Endothelial cell of umbilical vein (primary cell): ENCODE data around the gene GAL3ST1. TPM values are rescaled to one million over a fixed set of nuclear protein-coding genes. Genes with fewer than 3 reads are reported as not detected.

Experiments used
- BruUV-seq: library from RNA; stranded (reverse); fragments of 400-500 nt; replicated peaks from 2 replicates; lab custom pipeline; 2021; lab: Mats Ljungman, UMichigan
- CTCF ChIA-PET: fragments of 300-600, 350-600 bp; sonication (Branson Sonifier 250); formaldehyde crosslinking; loops from one replicate; lab custom pipeline; 2021; ENCODE audit warnings: antibody characterized with exemption, inconsistent platforms; lab: Charles Lee
- POLR2A ChIA-PET: fragments of 300-600, 350-600 bp; sonication (Branson Sonifier 250); formaldehyde crosslinking; loops from one replicate; lab custom pipeline; 2021; ENCODE audit warnings: antibody characterized with exemption, inconsistent platforms; lab: Charles Lee
- DNase-seq: peaks from one replicate; pipeline ENCODE4 v3.0.0-alpha.2; 2011; ENCODE audit warnings: low read depth, low spot score
- FAIRE-seq: peaks from 2 replicates; lab custom pipeline; 2011; peaks lifted over from hg19 to GRCh38; lab: Jason Lieb, UNC
- H2AFZ ChIP-seq: 2 replicates; pipeline ENCODE4 v1.6.0; 2012; ENCODE audit warnings: low read depth, low read length, control low read depth, inconsistent platforms
- H3K27ac ChIP-seq: 2 replicates; pipeline ENCODE4 v1.5.1; 2011; ENCODE audit warnings: low read depth, mild to moderate bottlenecking, control low read depth, low read length, moderate library complexity; ENCODE audit not compliant: insufficient read depth
- H3K27me3 ChIP-seq, 2 experiments: 2 replicates each; pipeline versions ENCODE4 v1.6.0 to v1.6.1; 2011; ENCODE audit warnings: low read length in 2 of 2, mixed read lengths in 1 of 2; ENCODE audit not compliant: control insufficient read depth in 2 of 2, insufficient read depth in 2 of 2
- H3K36me3 ChIP-seq, 2 experiments: 2 replicates in 1 of 2; 3 replicates in 1 of 2; pipeline ENCODE4 v1.5.1; 2011; ENCODE audit warnings: low read length in 2 of 2, mild to moderate bottlenecking in 1 of 2, moderate library complexity in 1 of 2; ENCODE audit not compliant: control insufficient read depth in 2 of 2, insufficient read depth in 2 of 2; ENCODE audit errors: extremely low read depth in 1 of 2
- H3K4me1 ChIP-seq: 3 replicates; pipeline ENCODE4 v1.5.1; 2011; ENCODE audit warnings: mild to moderate bottlenecking, low read length; ENCODE audit not compliant: control insufficient read depth, insufficient read depth; ENCODE audit errors: extremely low read depth
- H3K4me2 ChIP-seq: 2 replicates; pipeline ENCODE4 v1.6.1; 2011; ENCODE audit warnings: low read length, control low read depth, mixed read lengths; ENCODE audit not compliant: insufficient read depth
- H3K4me3 ChIP-seq, 3 experiments: fragments of 200-600 bp in 1 of 3; sonication (generic), shearing (Covaris generic) in 1 of 3; replicated peaks in 1 of 3; 2 replicates each; pipeline ENCODE4 v1.5.1; 2011 to 2016; ENCODE audit warnings: control low read depth in 3 of 3, low read length in 3 of 3, mild to moderate bottlenecking in 2 of 3, inconsistent platforms in 1 of 3, low read depth in 1 of 3, moderate library complexity in 1 of 3; ENCODE audit not compliant: insufficient read depth in 1 of 3
- H3K79me2 ChIP-seq: 2 replicates; pipeline ENCODE4 v1.6.0; 2012; ENCODE audit warnings: low read length, inconsistent platforms; ENCODE audit not compliant: control insufficient read depth, insufficient read depth
- H3K9ac ChIP-seq: replicated peaks from 2 replicates; pipeline ENCODE3; 2011; ENCODE audit warnings: low read length, control low read depth; ENCODE audit not compliant: insufficient read depth; ENCODE audit errors: extremely low read depth
- H3K9me1 ChIP-seq: replicated peaks from 3 replicates; pipeline ENCODE4 v1.6.0; 2011; ENCODE audit warnings: mild to moderate bottlenecking, low read length; ENCODE audit not compliant: control insufficient read depth, insufficient read depth; ENCODE audit errors: extremely low read depth
- H3K9me3 ChIP-seq: replicated peaks from 2 replicates; pipeline ENCODE4 v1.5.1; 2012; ENCODE audit warnings: low read length, inconsistent platforms; ENCODE audit not compliant: control insufficient read depth, insufficient read depth
- H4K20me1 ChIP-seq: replicated peaks from 2 replicates; pipeline ENCODE3; 2011; ENCODE audit warnings: mild to moderate bottlenecking, low read length; ENCODE audit not compliant: control insufficient read depth, insufficient read depth; ENCODE audit errors: extremely low read depth
- EZH2 ChIP-seq: IDR thresholded peaks from 2 replicates; pipeline ENCODE4 v1.6.1; 2012; ENCODE audit warnings: borderline replicate concordance, low read depth, mild to moderate bottlenecking, moderate library complexity, low read length, inconsistent platforms; ENCODE audit not compliant: severe bottlenecking
- FOS ChIP-seq: IDR thresholded peaks from 2 replicates; pipeline ENCODE4 v1.6.1; 2011; ENCODE audit warnings: mild to moderate bottlenecking, low read length, moderate library complexity, borderline replicate concordance; ENCODE audit not compliant: insufficient read depth
- GATA2 ChIP-seq: IDR thresholded peaks from 2 replicates; pipeline ENCODE4 v1.7.0; 2011; ENCODE audit warnings: low read depth, mild to moderate bottlenecking, moderate library complexity, mixed read lengths, low read length; ENCODE audit not compliant: insufficient read length, insufficient read depth
- JUN ChIP-seq: IDR thresholded peaks from 2 replicates; pipeline ENCODE4 v1.6.1; 2011; ENCODE audit warnings: borderline replicate concordance, low read depth; ENCODE audit not compliant: insufficient read length, insufficient read depth
- MYC ChIP-seq: IDR thresholded peaks from one replicate; pipeline ENCODE4 v1.6.1; 2011; ENCODE audit warnings: mild to moderate bottlenecking, low read depth, low read length
- POLR2A ChIP-seq: IDR thresholded peaks from 2 replicates; pipeline ENCODE4 v1.6.1; 2012; ENCODE audit warnings: low read depth, mild to moderate bottlenecking, control low read depth, low read length
- POLR2AphosphoS5 ChIP-seq: IDR thresholded peaks from 2 replicates; pipeline ENCODE4 v1.6.1; 2012; ENCODE audit warnings: low read depth, mild to moderate bottlenecking, control low read depth, low read length, moderate library complexity; ENCODE audit not compliant: insufficient read depth
- dilution Hi-C: fragments of 300-500 bp; cut with MboI; formaldehyde crosslinking; loops from one replicate; pipeline ENCODE4 v1.15.0; 2019; ENCODE audit warnings: low sequenced_read_pairs; ENCODE audit not compliant: extremely low pct_ligation_motif_present
- intact Hi-C: fragments of 100-400 bp; cut with micrococcal nuclease; formaldehyde crosslinking; loops from one replicate; pipeline ENCODE4 v1.10.0; 2022
- polyA plus RNA-seq, 4 experiments: library from polyadenylated mRNA; depleted of rRNA in 3 of 4; stranded (reverse) in 3 of 4; unstranded in 1 of 4; fragments of >200 nt; gene quantifications; 2 replicates each; pipeline versions ENCODE4 v1.2.1 to v1.2.3, GENCODE V29; 2011 to 2012; ENCODE audit warnings: missing spikeins in 1 of 4
- total RNA-seq: library from RNA; stranded (reverse); gene quantifications from 2 replicates; pipeline ENCODE4 v1.2.3, GENCODE V29; 2021
- TF ChIP-seq, protein P1 (sequence below), 2 donors: IDR thresholded peaks; 1 replicate in 1 of 2; 2 replicates in 1 of 2; pipeline ENCODE4 v1.5.1; 2011; ENCODE audit warnings: low read length in 2 of 2, mild to moderate bottlenecking in 2 of 2, moderate library complexity in 2 of 2, control low read depth in 1 of 2, inconsistent platforms in 1 of 2, low read depth in 1 of 2; ENCODE audit not compliant: insufficient read depth in 1 of 2; ENCODE audit errors: extremely low read depth in 1 of 2
- TF ChIP-seq, protein P2 (sequence below): IDR thresholded peaks from 2 replicates; pipeline ENCODE4 v1.6.1; 2011; ENCODE audit not compliant: insufficient read depth, insufficient read length

GAL3ST1 gene
- total and polyA plus RNA-seq, 2 donors (not counting 3 experiments of a cell fraction or from before 2014, with no cell fraction given) = not detected

DNA sequence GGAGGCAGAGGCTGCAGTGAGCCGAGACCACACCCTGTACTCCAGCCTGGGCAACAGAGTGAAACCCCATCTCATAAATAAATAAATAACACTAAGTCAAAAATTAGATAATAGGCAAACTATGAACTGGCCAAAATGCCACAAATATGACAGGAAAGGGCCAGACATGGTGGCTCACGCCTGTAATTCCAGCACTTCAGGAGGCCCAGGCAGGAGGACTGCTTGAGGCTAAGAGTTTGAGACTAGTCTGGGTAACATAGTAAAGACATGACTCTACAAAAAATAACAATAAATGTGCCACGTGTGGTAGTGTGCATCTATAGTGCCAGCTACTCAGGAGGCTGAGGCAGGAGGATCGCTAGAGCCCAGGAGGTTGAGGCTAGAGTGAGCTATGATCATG is 47.8 kb downstream of the GAL3ST1 start:
- POLR2A ChIA-PET = no interaction called here
- no peak for FAIRE-seq
- dilution Hi-C loops (no loop called here), intact Hi-C loops (no loop called here)
- Histone ChIP-seq H3K9me1 (no peaks in the 10 kb centered on the region), H3K9me3 (no peaks in the 10 kb centered on the region), H4K20me1 (no peaks in the 10 kb centered on the region), H3K4me1 (no peaks in the 10 kb centered on the region), H3K36me3 (no peaks in the 10 kb centered on the region), H3K4me3 (no peak overlapping the region), H3K9ac (no peak overlapping the region), H3K27ac (no peak overlapping the region), H3K4me2 (no peak overlapping the region), H3K27me3 (peaks cover 2 to 9% of the 10 kb centered on the region in 2 experiments), H3K79me2 (no peaks in the 10 kb centered on the region), H2AFZ (no peak overlapping the region)
- CTCF ChIA-PET = no interaction called here
- no peak for TF ChIP-seq JUN
- no peak for DNase-seq
- BruUV-seq = no TSS peak

DNA sequence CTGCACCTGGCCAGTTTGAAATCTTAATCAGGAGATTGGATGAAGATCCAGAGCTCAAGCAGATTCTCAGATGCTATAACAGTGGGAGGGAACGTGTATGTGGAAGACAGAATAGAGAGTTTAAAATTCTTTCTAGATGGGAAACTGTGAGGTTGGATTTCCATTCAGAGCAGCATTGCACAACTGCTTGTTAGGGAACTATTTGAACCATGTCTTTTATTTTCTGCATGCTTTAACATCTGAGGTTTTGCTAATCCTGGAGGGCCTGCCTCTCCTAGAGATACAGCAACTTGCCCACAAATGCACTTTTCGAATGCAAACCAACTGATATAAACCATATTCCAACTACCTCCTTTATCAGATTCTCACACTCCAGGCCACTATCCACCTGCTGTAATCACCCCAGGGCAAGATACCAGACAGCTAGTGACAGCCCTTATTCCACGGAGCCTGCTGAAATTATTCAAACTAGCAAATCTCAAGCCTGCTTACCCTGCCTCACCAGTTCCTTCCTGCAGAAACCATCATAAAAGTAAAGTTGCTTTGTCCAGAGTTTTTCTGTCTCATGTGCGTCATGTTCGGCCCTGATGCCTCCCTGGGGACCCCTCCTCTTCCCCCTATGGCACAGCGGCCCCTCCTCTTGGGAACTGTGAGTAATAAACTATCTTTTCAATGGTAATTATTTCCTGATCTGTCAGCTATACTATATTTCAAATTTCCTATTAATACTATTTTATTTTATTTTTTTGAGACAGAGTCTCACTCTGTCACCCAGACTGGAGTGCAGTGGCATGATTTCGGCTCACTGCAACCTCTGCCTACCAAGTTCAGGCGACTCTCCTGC is 50.6 kb downstream of the GAL3ST1 start:
- intact Hi-C loops = no loop called here
- Histone ChIP-seq H3K27ac (no peak overlapping the region), H3K27me3 (peaks cover 2 to 9% of the 10 kb centered on the region in 2 experiments), H3K9me1 (no peaks in the 10 kb centered on the region), H4K20me1 (no peaks in the 10 kb centered on the region), H3K4me1 (no peaks in the 10 kb centered on the region), H3K36me3 (no peaks in the 10 kb centered on the region), H3K4me3 (no peak overlapping the region), H3K79me2 (no peaks in the 10 kb centered on the region), H3K4me2 (no peak overlapping the region), H3K9ac (no peak overlapping the region), H2AFZ (no peak overlapping the region), H3K9me3 (no peaks in the 10 kb centered on the region)
- DNase-seq (no peak), FAIRE-seq (no peak)
- POLR2A ChIA-PET = no interaction called here
- TF ChIP-seq GATA2 (no peak), FOS (no peak), POLR2AphosphoS5 (no peak), MYC (no peak), POLR2A (no peak), JUN (no peak), EZH2 (no peak)
- TF ChIP-seq, protein P1, sequence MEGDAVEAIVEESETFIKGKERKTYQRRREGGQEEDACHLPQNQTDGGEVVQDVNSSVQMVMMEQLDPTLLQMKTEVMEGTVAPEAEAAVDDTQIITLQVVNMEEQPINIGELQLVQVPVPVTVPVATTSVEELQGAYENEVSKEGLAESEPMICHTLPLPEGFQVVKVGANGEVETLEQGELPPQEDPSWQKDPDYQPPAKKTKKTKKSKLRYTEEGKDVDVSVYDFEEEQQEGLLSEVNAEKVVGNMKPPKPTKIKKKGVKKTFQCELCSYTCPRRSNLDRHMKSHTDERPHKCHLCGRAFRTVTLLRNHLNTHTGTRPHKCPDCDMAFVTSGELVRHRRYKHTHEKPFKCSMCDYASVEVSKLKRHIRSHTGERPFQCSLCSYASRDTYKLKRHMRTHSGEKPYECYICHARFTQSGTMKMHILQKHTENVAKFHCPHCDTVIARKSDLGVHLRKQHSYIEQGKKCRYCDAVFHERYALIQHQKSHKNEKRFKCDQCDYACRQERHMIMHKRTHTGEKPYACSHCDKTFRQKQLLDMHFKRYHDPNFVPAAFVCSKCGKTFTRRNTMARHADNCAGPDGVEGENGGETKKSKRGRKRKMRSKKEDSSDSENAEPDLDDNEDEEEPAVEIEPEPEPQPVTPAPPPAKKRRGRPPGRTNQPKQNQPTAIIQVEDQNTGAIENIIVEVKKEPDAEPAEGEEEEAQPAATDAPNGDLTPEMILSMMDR (IDR thresholded peaks at IDR 0.05; ENCODE audit: extremely low read depth in 1 of 2, insufficient read depth in 1 of 2, low read depth in 1 of 2, low read length in 2 of 2) = no peak
- TF ChIP-seq, protein P2, sequence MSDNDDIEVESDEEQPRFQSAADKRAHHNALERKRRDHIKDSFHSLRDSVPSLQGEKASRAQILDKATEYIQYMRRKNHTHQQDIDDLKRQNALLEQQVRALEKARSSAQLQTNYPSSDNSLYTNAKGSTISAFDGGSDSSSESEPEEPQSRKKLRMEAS = no peak
- no TSS peak for BruUV-seq
- CTCF ChIA-PET = no interaction called here
- dilution Hi-C loops = no loop called here
